HepG2 (cell line): Measurements from ENCODE around the gene THBS1. TPM values are rescaled to one million over a fixed set of nuclear protein-coding genes. Genes with fewer than 3 reads are reported as not detected.

ENCODE experiments used
- ATAC-seq: fragments of 200-7000 bp; cut with Tn5 transposase; 3 replicates; pipeline ENCODE4 v1.9.1; 2020; ENCODE audit warnings: mild to moderate bottlenecking, moderate library complexity
- BruUV-seq: library from RNA; stranded (reverse); fragments of 400-500 nt; replicated peaks from 2 replicates; lab custom pipeline; 2021; lab: Mats Ljungman, UMichigan
- CTCF ChIA-PET: fragments of 300-600 bp; formaldehyde crosslinking; extraction: SDS; loops from one replicate; lab custom pipeline; 2021; ENCODE audit warnings: low total read pairs, inconsistent platforms, low intra/inter-chr PET ratio; lab: Yijun Ruan, JAX
- POLR2A ChIA-PET: fragments of 350-600 bp; sonication (Branson Sonifier 250); formaldehyde crosslinking; loops from one replicate; lab custom pipeline; 2020; ENCODE audit warnings: antibody characterized with exemption, inconsistent platforms; lab: Yijun Ruan, JAX
- DNase-seq: peaks from one replicate; pipeline ENCODE4 v3.0.0-alpha.2; 2015; ENCODE audit warnings: low spot score
- FAIRE-seq: peaks from 3 replicates; lab custom pipeline; 2011; peaks lifted over from hg19 to GRCh38; lab: Jason Lieb, UNC
- H2AFZ ChIP-seq: one replicate; pipeline ENCODE4 v1.6.1; 2011; ENCODE audit warnings: low read length, inconsistent platforms
- H3K27ac ChIP-seq: fragments of 300-600 bp; 3 replicates; pipeline ENCODE4 v1.8.0; 2011; ENCODE audit warnings: mixed run types, mild to moderate bottlenecking, mixed read lengths, low read length, inconsistent platforms; ENCODE audit not compliant: insufficient read depth; ENCODE audit errors: extremely low read length
- H3K27me3 ChIP-seq, 2 experiments: fragments of 200-600 bp in 1 of 2; 2 replicates in 1 of 2; 3 replicates in 1 of 2; pipeline versions ENCODE4 v1.6.0 to v1.8.0; 2011; ENCODE audit warnings: low read length in 2 of 2, mild to moderate bottlenecking in 2 of 2, moderate library complexity in 2 of 2, inconsistent platforms in 1 of 2; ENCODE audit not compliant: insufficient read depth in 2 of 2, control insufficient read depth in 1 of 2
- H3K36me3 ChIP-seq, 2 experiments: fragments of 200-600 bp in 1 of 2; replicated peaks in 1 of 2; 2 replicates in 1 of 2; 3 replicates in 1 of 2; pipeline versions ENCODE4 v1.5.1 to v1.8.0; 2011; ENCODE audit warnings: low read length in 2 of 2, inconsistent platforms in 1 of 2; ENCODE audit not compliant: insufficient read depth in 2 of 2, control insufficient read depth in 1 of 2
- H3K4me1 ChIP-seq: 2 replicates; pipeline ENCODE4 v1.5.1; 2012; ENCODE audit warnings: low read length, inconsistent platforms; ENCODE audit not compliant: insufficient read depth
- H3K4me2 ChIP-seq: 2 replicates; pipeline ENCODE4 v1.6.0; 2011; ENCODE audit warnings: low read depth, low read length, inconsistent platforms
- H3K4me3 ChIP-seq, 3 experiments: fragments of 200-600 bp in 1 of 3; sonication (generic), shearing (Covaris generic) in 1 of 3; replicated peaks in 1 of 3; 2 replicates each; pipeline ENCODE4 v1.5.1; 2011 to 2016; ENCODE audit warnings: low read length in 3 of 3, inconsistent platforms in 2 of 3, low read depth in 2 of 3, mild to moderate bottlenecking in 2 of 3, control low read depth in 1 of 3, mixed read lengths in 1 of 3; ENCODE audit not compliant: insufficient read depth in 1 of 3
- H3K79me2 ChIP-seq: one replicate; pipeline ENCODE4 v1.6.1; 2011; ENCODE audit warnings: low read length, inconsistent platforms; ENCODE audit not compliant: insufficient read depth
- H3K9ac ChIP-seq: 2 replicates; pipeline ENCODE4 v1.6.0; 2011; ENCODE audit warnings: mild to moderate bottlenecking, low read depth, low read length, inconsistent platforms; ENCODE audit not compliant: insufficient read depth
- H3K9me3 ChIP-seq: 2 replicates; pipeline ENCODE4 v1.5.1; 2012; ENCODE audit warnings: mild to moderate bottlenecking, low read length
- H4K20me1 ChIP-seq: 2 replicates; pipeline ENCODE4 v1.6.0; 2011; ENCODE audit warnings: inconsistent platforms, mild to moderate bottlenecking, low read length, moderate library complexity; ENCODE audit not compliant: insufficient read depth
- AGO2 ChIP-seq: fragments of 200-400 bp; formaldehyde crosslinking; optimal IDR thresholded peaks from 2 replicates; pipeline ENCODE3; 2017; ENCODE audit warnings: mild to moderate bottlenecking, low read depth, low read length, moderate library complexity
- CAMTA2 ChIP-seq: sonication (generic); formaldehyde crosslinking; IDR thresholded peaks from 2 replicates; pipeline ENCODE4 v1.4.0; 2020; ENCODE audit warnings: mild to moderate bottlenecking, missing genetic modification reagents, borderline replicate concordance
- CHCHD3 ChIP-seq: sonication (generic); formaldehyde crosslinking; IDR thresholded peaks from 2 replicates; pipeline ENCODE4 v1.8.0; 2022; ENCODE audit warnings: mild to moderate bottlenecking, missing genetic modification reagents, moderate library complexity
- RBM39 ChIP-seq: fragments of 200-400 bp; formaldehyde crosslinking; IDR thresholded peaks from one replicate; pipeline ENCODE4 v1.6.1; 2018; ENCODE audit warnings: antibody characterized with exemption, mild to moderate bottlenecking, low read depth, low read length; ENCODE audit not compliant: poor library complexity, severe bottlenecking
- WIZ ChIP-seq: sonication (generic); formaldehyde crosslinking; IDR thresholded peaks from 2 replicates; pipeline ENCODE4 v1.5.1; 2020; ENCODE audit warnings: mild to moderate bottlenecking, missing genetic modification reagents
- ZBTB4 ChIP-seq: sonication (generic); formaldehyde crosslinking; IDR thresholded peaks from 2 replicates; pipeline ENCODE4 v1.4.0; 2020; ENCODE audit warnings: missing genetic modification reagents, mild to moderate bottlenecking, borderline replicate concordance
- ZNF136 ChIP-seq: sonication (generic); formaldehyde crosslinking; IDR thresholded peaks from 2 replicates; pipeline ENCODE4 v1.8.1; 2022; ENCODE audit warnings: low read depth, mild to moderate bottlenecking, moderate library complexity, missing genetic modification reagents
- ZNF501 ChIP-seq: sonication (generic); formaldehyde crosslinking; IDR thresholded peaks from 2 replicates; pipeline ENCODE4 v1.5.1; 2020; ENCODE audit warnings: mild to moderate bottlenecking, moderate library complexity, missing genetic modification reagents
- ZNF710 ChIP-seq: sonication (generic); formaldehyde crosslinking; IDR thresholded peaks from 2 replicates; pipeline ENCODE4 v1.5.0; 2020; ENCODE audit warnings: mild to moderate bottlenecking, missing genetic modification reagents, borderline replicate concordance
- ZNF768 ChIP-seq: sonication (generic); formaldehyde crosslinking; IDR thresholded peaks from 2 replicates; pipeline ENCODE4 v1.4.0; 2020; ENCODE audit warnings: missing genetic modification reagents
- WGBS: methylation state at CpG from one replicate; pipeline ENCODE4 v1.1.6; 2017; ENCODE audit warnings: low lambda C conversion rate; 5-methylcytosine and 5-hydroxymethylcytosine counted together
- in situ Hi-C: cut with HindIII; loops from 2 replicates; pipeline ENCODE4 v1.10.0; 2017; ENCODE audit warnings: low pct_unique_long_range_greater_than_20kb; ENCODE audit not compliant: extremely low pct_ligation_motif_present
- intact Hi-C: fragments of 100-400 bp; cut with micrococcal nuclease; formaldehyde crosslinking; loops from one replicate; pipeline ENCODE4 v1.10.0; 2022; ENCODE audit not compliant: unreplicated experiment
- polyA plus RNA-seq, 8 experiments: library from polyadenylated mRNA; depleted of rRNA in 3 of 8; stranded (reverse) in 7 of 8; unstranded in 1 of 8; fragments of >200 nt; fragmentation: Illumina TruSeq in 4 of 8; extraction: Trizol in 4 of 8; gene quantifications; 2 replicates each; pipeline versions ENCODE4 v1.2.1 to v1.2.3, GENCODE V29; 2011 to 2016; ENCODE audit warnings: low read depth in 4 of 8, missing spikeins in 1 of 8, mixed read lengths in 1 of 8; ENCODE audit not compliant: insufficient read depth in 1 of 8
- total RNA-seq, 5 experiments: library from RNA; depleted of rRNA; stranded (reverse); fragments of >200 nt; fragmentation: Illumina TruSeq; extraction: Trizol; gene quantifications; 2 replicates each; pipeline ENCODE4 v1.2.3, GENCODE V29; 2016; ENCODE audit warnings: low read depth in 1 of 5
- TF ChIP-seq, protein P1 (sequence below): sonication (generic); formaldehyde crosslinking; conservative IDR thresholded peaks from 2 replicates; pipeline ENCODE4 v1.8.0; 2022; ENCODE audit warnings: mild to moderate bottlenecking, moderate library complexity, missing genetic modification reagents

The THBS1 gene
- total and polyA plus RNA-seq, 2 of the 13 experiments (the other 11 are each of a cell fraction or from before 2014, with no cell fraction given), result 54.7 to 67.1 TPM

DNA sequence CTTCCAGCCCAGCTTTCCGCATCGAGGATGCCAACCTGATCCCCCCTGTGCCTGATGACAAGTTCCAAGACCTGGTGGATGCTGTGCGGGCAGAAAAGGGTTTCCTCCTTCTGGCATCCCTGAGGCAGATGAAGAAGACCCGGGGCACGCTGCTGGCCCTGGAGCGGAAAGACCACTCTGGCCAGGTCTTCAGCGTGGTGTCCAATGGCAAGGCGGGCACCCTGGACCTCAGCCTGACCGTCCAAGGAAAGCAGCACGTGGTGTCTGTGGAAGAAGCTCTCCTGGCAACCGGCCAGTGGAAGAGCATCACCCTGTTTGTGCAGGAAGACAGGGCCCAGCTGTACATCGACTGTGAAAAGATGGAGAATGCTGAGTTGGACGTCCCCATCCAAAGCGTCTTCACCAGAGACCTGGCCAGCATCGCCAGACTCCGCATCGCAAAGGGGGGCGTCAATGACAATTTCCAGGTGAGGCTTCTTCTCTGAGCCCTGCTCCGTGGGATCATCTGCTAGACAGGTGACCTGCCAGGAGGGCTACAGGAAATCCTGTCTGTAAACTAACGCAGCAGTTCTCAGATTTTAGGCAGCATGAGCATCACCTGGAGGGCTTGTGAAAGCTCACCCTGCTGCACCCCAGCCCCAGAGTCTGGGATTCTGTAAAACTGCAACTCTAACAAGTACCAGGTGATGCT is 1.6 kb downstream of the THBS1 start:
- in situ Hi-C loops, result loop anchor here (5.0 to 10.0 kb wide), 5 partner anchors 148 to 768 kb away; no protein-coding TSS in a partner anchor
- peaks cover 65% of the 10 kb centered on the region for H3K4me1 ChIP-seq

More for the DNA sequence above, 1.6 kb downstream of the THBS1 start:
- H3K9me3 ChIP-seq, result no peaks in the 10 kb centered on the region
- DNase-seq, result no peak
- H3K36me3 ChIP-seq, result peaks cover 11 to 46% of the 10 kb centered on the region in 2 experiments
- H3K4me3 ChIP-seq, result peak overlapping the region; percentile 64 to 88 (median 67); a peak in 5 of 6 replicates
- no peak overlapping the region for H3K27ac ChIP-seq
- WGBS, result 83% methylated on average over 10 of the region's 20 CpGs
- H3K27me3 ChIP-seq, result peaks cover 0 to 4% of the 10 kb centered on the region in 2 experiments; a peak in 1 of 5 replicates
- H3K9ac ChIP-seq, result peak overlapping the region; percentile 78
- intact Hi-C loops, result loop anchor here (5.0 kb wide), 1 partner anchor 175 kb away; no protein-coding TSS in a partner anchor
- peaks cover 13% of the 10 kb centered on the region; the same call in 1 of the 2 replicates for H4K20me1 ChIP-seq
- BruUV-seq, result no TSS peak
- no peak for ATAC-seq
- H3K79me2 ChIP-seq, result peaks cover 22% of the 10 kb centered on the region
- ChIA-PET POLR2A (interaction anchor here (2.5 to 3.7 kb wide), 4 partner anchors 127 to 415 kb away, joined by 9 to 50 read pairs (median 26); no protein-coding TSS in a partner anchor), CTCF (interaction anchor here (0.7 to 3.2 kb wide), 3 partner anchors 116 to 765 kb away, joined by 3 to 26 read pairs (median 6); no protein-coding TSS in a partner anchor)
- TF ChIP-seq WIZ (CRISPR knock-in tag) (no peak), ZNF710 (CRISPR knock-in tag) (no peak), ZNF768 (CRISPR knock-in tag) (peak; percentile 19; the same call in 1 of the 2 replicates), CHCHD3 (CRISPR knock-in tag) (no peak), ZBTB4 (CRISPR knock-in tag) (no peak), ZNF136 (CRISPR knock-in tag) (no peak), CAMTA2 (CRISPR knock-in tag) (no peak), ZNF501 (CRISPR knock-in tag) (no peak), RBM39 (peak; percentile 5), AGO2 (peak; percentile 67)
- TF ChIP-seq, protein P1, sequence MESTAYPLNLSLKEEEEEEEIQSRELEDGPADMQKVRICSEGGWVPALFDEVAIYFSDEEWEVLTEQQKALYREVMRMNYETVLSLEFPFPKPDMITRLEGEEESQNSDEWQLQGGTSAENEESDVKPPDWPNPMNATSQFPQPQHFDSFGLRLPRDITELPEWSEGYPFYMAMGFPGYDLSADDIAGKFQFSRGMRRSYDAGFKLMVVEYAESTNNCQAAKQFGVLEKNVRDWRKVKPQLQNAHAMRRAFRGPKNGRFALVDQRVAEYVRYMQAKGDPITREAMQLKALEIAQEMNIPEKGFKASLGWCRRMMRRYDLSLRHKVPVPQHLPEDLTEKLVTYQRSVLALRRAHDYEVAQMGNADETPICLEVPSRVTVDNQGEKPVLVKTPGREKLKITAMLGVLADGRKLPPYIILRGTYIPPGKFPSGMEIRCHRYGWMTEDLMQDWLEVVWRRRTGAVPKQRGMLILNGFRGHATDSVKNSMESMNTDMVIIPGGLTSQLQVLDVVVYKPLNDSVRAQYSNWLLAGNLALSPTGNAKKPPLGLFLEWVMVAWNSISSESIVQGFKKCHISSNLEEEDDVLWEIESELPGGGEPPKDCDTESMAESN (CRISPR knock-in tag), result no peak
- peak overlapping the region; percentile 92 for H3K4me2 ChIP-seq
- no peak overlapping the region for H2AFZ ChIP-seq
- FAIRE-seq, result no peak
